Vagina (tissue), 2 donors: Measurements from ENCODE around the gene SEC22C.
A peak's percentile ranks its signal among the peaks of the same experiment; 100 is the strongest.

Source experiments
- CTCF ChIP-seq, 3 experiments: fragments of 450-650 bp in 2 of 3; fragments of 200-600 bp in 1 of 3; sonication (generic) in 1 of 3; IDR thresholded peaks; one replicate each; pipeline ENCODE4 v1.5.1; 2017 to 2019; ENCODE audit warnings: antibody characterized with exemption in 3 of 3, mild to moderate bottlenecking in 2 of 3, moderate library complexity in 2 of 3
- POLR2A ChIP-seq, 2 donors: fragments of 450-650 bp; IDR thresholded peaks; one replicate each; pipeline ENCODE4 v1.6.1; 2017; ENCODE audit warnings: antibody characterized with exemption in 2 of 2, mild to moderate bottlenecking in 2 of 2, moderate library complexity in 2 of 2
- POLR2AphosphoS5 ChIP-seq, 2 donors: sonication (generic); formaldehyde crosslinking; IDR thresholded peaks; one replicate each; pipeline ENCODE4 v1.9.0; 2017; ENCODE audit warnings: antibody characterized with exemption in 2 of 2, mild to moderate bottlenecking in 2 of 2, low read depth in 1 of 2; ENCODE audit not compliant: insufficient read depth in 1 of 2

- TF ChIP-seq CTCF (IDR thresholded peaks at IDR 0.05), result peak in 2 of 3 experiments; percentile 30 to 42
- TF ChIP-seq POLR2A (IDR thresholded peaks at IDR 0.05), result no peak
- peak in 1 of 2 donors; percentile 31 for TF ChIP-seq POLR2AphosphoS5 (IDR thresholded peaks at IDR 0.05; ENCODE audit: insufficient read depth in 1 of 2, low read depth in 1 of 2)
Observed at GRCh38 chr3:42501681-42502428, 79.9 kb downstream of the SEC22C start.
